Panc1 (cell line): ENCODE measurements around the gene EFCAB10. TPM values are rescaled to one million over a fixed set of nuclear protein-coding genes. Genes with fewer than 3 reads are reported as not detected.

Source experiments
- ATAC-seq: fragments of 200-7000 bp; cut with Tn5 transposase; 2 replicates; pipeline ENCODE4 v1.9.1; 2020; ENCODE audit warnings: mild to moderate bottlenecking, moderate library complexity
- BruUV-seq: library from RNA; stranded (reverse); fragments of 400-500 nt; replicated peaks from 2 replicates; lab custom pipeline; 2021; lab: Mats Ljungman, UMichigan
- CTCF ChIA-PET: fragments of 300-600 bp; sonication (Branson Sonifier 250); formaldehyde crosslinking; loops from one replicate; lab custom pipeline; 2022; ENCODE audit warnings: antibody characterized with exemption; lab: Charles Lee
- POLR2A ChIA-PET: fragments of 300-600 bp; sonication (Branson Sonifier 250); formaldehyde crosslinking; loops from one replicate; lab custom pipeline; 2022; ENCODE audit warnings: antibody characterized with exemption; lab: Charles Lee
- DNase-seq: peaks from one replicate; pipeline ENCODE4 v3.0.0-alpha.2; 2010; ENCODE audit warnings: low read depth, low spot score
- H3K27ac ChIP-seq: 2 replicates; pipeline ENCODE4 v1.5.1; 2011; ENCODE audit warnings: mild to moderate bottlenecking, low read length, inconsistent platforms
- H3K27me3 ChIP-seq: fragments of 200-500 bp; sonication (Bioruptor generic); 2 replicates; pipeline ENCODE4 v1.6.0; 2014; ENCODE audit warnings: low read length, inconsistent platforms; ENCODE audit not compliant: control insufficient read depth, insufficient read depth
- H3K36me3 ChIP-seq: fragments of 200-500 bp; sonication (Bioruptor generic); 2 replicates; pipeline ENCODE4 v1.5.1; 2014; ENCODE audit warnings: inconsistent platforms, mild to moderate bottlenecking, low read length, moderate library complexity; ENCODE audit not compliant: control insufficient read depth, insufficient read depth
- H3K4me1 ChIP-seq: 2 replicates; pipeline ENCODE4 v1.5.1; 2011; ENCODE audit warnings: inconsistent platforms, mild to moderate bottlenecking, low read length, moderate library complexity; ENCODE audit not compliant: control insufficient read depth, insufficient read depth
- H3K4me3 ChIP-seq, 2 experiments: 2 replicates each; pipeline ENCODE4 v1.5.1; 2011 to 2012; ENCODE audit warnings: low read depth in 2 of 2, low read length in 2 of 2, mild to moderate bottlenecking in 2 of 2, inconsistent platforms in 1 of 2, moderate library complexity in 1 of 2
- H3K9me3 ChIP-seq: fragments of 200-500 bp; sonication (Bioruptor generic); 2 replicates; pipeline ENCODE4 v1.5.1; 2014; ENCODE audit warnings: low read depth, mild to moderate bottlenecking, inconsistent platforms, low read length, moderate library complexity; ENCODE audit not compliant: control insufficient read depth, insufficient read depth
- POLR2AphosphoS5 ChIP-seq: IDR thresholded peaks from 2 replicates; pipeline ENCODE4 v1.6.1; 2012; ENCODE audit warnings: mild to moderate bottlenecking, low read depth, low read length, moderate library complexity
- SIN3A ChIP-seq: IDR thresholded peaks from 2 replicates; pipeline ENCODE4 v1.6.1; 2012; ENCODE audit warnings: low read depth, mild to moderate bottlenecking, low read length, moderate library complexity, borderline replicate concordance; ENCODE audit not compliant: insufficient read depth
- TCF7L2 ChIP-seq: IDR thresholded peaks from 2 replicates; pipeline ENCODE4 v1.6.1; 2011; ENCODE audit warnings: mild to moderate bottlenecking, low read depth, low read length, inconsistent platforms
- in situ Hi-C: cut with HindIII; loops from 2 replicates; pipeline ENCODE4 v1.10.0; 2016; ENCODE audit warnings: low sequenced_read_pairs, low pct_unique_long_range_greater_than_20kb
- intact Hi-C: fragments of 100-400 bp; cut with micrococcal nuclease; formaldehyde crosslinking; loops from one replicate; pipeline ENCODE4 v1.10.0; 2022; ENCODE audit not compliant: unreplicated experiment
- total RNA-seq: library from RNA; stranded (reverse); gene quantifications from one replicate; pipeline ENCODE4 v1.2.1, GENCODE V29; 2021; ENCODE audit not compliant: unreplicated experiment
- TF ChIP-seq, protein P1 (sequence below): fragments of 450-650 bp; IDR thresholded peaks from 2 replicates; pipeline ENCODE4 v1.5.1; 2017; ENCODE audit warnings: mild to moderate bottlenecking
- TF ChIP-seq, protein P2 (sequence below), 2 experiments: IDR thresholded peaks; 2 replicates each; pipeline ENCODE4 v1.6.1; 2011 to 2012; ENCODE audit warnings: low read depth in 2 of 2, control low read depth in 1 of 2, low read length in 1 of 2, mild to moderate bottlenecking in 1 of 2, moderate library complexity in 1 of 2; ENCODE audit not compliant: insufficient read depth in 1 of 2

Gene EFCAB10
- total RNA-seq, 1 experiment from 2014 or later, result not detected

DNA sequence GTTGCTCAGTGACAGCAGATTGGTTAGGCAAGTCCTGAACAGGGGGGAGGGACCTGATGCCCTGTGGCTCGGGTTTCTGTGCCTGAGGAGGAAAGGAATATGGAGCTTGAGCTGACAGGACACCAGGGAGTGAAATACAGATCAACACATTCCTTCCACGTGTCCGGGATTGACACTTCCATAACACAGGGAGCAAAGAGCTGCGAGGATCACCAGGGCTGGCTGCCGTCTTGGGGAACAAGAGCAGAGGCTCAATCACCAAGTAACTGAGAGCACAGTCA, 36.7 kb upstream of the EFCAB10 start:
- CTCF ChIA-PET, result no interaction called here
- no peak overlapping the region for H3K27ac ChIP-seq
- intact Hi-C loops, result no loop called here
- H3K4me1 ChIP-seq, result no peaks in the 10 kb centered on the region
- no peak overlapping the region for H3K4me3 ChIP-seq
- no TSS peak for BruUV-seq
- no peaks in the 10 kb centered on the region for H3K36me3 ChIP-seq
- no peaks in the 10 kb centered on the region for H3K9me3 ChIP-seq
- in situ Hi-C loops, result no loop called here
- POLR2A ChIA-PET, result no interaction called here
- TF ChIP-seq TCF7L2 (no peak), POLR2AphosphoS5 (no peak)
- TF ChIP-seq, protein P1, sequence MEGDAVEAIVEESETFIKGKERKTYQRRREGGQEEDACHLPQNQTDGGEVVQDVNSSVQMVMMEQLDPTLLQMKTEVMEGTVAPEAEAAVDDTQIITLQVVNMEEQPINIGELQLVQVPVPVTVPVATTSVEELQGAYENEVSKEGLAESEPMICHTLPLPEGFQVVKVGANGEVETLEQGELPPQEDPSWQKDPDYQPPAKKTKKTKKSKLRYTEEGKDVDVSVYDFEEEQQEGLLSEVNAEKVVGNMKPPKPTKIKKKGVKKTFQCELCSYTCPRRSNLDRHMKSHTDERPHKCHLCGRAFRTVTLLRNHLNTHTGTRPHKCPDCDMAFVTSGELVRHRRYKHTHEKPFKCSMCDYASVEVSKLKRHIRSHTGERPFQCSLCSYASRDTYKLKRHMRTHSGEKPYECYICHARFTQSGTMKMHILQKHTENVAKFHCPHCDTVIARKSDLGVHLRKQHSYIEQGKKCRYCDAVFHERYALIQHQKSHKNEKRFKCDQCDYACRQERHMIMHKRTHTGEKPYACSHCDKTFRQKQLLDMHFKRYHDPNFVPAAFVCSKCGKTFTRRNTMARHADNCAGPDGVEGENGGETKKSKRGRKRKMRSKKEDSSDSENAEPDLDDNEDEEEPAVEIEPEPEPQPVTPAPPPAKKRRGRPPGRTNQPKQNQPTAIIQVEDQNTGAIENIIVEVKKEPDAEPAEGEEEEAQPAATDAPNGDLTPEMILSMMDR, result no peak
- H3K27me3 ChIP-seq, result no peaks in the 10 kb centered on the region
- DNase-seq, result no peak
- no peak for ATAC-seq

DNA sequence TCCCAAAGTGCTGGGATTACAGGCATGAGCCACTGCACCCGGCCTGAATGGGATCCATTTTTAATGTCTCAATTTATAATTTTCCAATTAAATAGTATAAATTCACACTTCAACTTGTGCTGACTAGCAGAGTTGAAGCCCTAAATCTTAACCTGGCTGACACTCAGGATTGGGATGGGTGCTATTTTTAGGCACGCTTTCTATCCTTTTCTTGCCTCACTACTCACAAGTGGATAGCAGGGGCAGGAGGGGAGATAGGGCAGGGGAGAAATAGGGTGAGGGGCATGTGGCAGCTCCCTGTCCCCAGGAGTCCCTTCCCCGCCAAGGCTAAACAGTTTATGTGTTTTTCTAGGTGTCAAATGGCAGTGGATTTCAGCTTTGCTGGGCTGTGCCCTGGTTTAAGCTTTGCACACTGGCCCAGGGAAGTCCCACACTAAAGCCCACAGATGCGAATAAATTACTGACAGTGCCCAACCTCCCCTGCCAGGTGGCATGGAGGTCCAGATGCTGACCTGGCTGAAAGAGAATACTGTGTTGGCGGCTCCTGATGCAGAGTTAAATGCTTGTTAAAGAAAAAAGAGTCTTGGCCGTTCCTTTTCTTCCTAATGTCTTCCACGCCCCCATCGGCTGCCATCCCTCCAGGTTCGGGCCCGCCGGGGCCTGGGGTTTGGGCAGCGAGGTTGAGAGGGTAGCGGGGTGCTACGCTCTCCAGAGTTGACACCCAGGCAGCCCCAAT, 36.2 kb upstream of the EFCAB10 start:
- DNase-seq (no peak), ATAC-seq (no peak)
- no peaks in the 10 kb centered on the region for H3K4me1 ChIP-seq
- H3K36me3 ChIP-seq, result no peaks in the 10 kb centered on the region
- intact Hi-C loops (no loop called here), in situ Hi-C loops (no loop called here)
- BruUV-seq, result no TSS peak
- H3K4me3 ChIP-seq, result no peak overlapping the region
- ChIA-PET POLR2A (no interaction called here), CTCF (no interaction called here)
- H3K27me3 ChIP-seq, result no peaks in the 10 kb centered on the region
- no peaks in the 10 kb centered on the region for H3K9me3 ChIP-seq
- H3K27ac ChIP-seq, result no peak overlapping the region
- TF ChIP-seq, protein P1, result no peak
- TF ChIP-seq SIN3A (no peak), POLR2AphosphoS5 (no peak), TCF7L2 (no peak)
- TF ChIP-seq, protein P2, sequence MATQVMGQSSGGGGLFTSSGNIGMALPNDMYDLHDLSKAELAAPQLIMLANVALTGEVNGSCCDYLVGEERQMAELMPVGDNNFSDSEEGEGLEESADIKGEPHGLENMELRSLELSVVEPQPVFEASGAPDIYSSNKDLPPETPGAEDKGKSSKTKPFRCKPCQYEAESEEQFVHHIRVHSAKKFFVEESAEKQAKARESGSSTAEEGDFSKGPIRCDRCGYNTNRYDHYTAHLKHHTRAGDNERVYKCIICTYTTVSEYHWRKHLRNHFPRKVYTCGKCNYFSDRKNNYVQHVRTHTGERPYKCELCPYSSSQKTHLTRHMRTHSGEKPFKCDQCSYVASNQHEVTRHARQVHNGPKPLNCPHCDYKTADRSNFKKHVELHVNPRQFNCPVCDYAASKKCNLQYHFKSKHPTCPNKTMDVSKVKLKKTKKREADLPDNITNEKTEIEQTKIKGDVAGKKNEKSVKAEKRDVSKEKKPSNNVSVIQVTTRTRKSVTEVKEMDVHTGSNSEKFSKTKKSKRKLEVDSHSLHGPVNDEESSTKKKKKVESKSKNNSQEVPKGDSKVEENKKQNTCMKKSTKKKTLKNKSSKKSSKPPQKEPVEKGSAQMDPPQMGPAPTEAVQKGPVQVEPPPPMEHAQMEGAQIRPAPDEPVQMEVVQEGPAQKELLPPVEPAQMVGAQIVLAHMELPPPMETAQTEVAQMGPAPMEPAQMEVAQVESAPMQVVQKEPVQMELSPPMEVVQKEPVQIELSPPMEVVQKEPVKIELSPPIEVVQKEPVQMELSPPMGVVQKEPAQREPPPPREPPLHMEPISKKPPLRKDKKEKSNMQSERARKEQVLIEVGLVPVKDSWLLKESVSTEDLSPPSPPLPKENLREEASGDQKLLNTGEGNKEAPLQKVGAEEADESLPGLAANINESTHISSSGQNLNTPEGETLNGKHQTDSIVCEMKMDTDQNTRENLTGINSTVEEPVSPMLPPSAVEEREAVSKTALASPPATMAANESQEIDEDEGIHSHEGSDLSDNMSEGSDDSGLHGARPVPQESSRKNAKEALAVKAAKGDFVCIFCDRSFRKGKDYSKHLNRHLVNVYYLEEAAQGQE (IDR thresholded peaks at IDR 0.05; ENCODE audit: insufficient read depth in 1 of 2, low read depth in 2 of 2, low read length in 1 of 2), result no peak
